Measurements from ENCODE around the gene ALDH7A1.
"Not testable (repeated sequence)": the region's sequence is repeated elsewhere in the genome, so short reads cannot be mapped to it uniquely, and the experiment has no call there.

Gene ALDH7A1

DNA sequence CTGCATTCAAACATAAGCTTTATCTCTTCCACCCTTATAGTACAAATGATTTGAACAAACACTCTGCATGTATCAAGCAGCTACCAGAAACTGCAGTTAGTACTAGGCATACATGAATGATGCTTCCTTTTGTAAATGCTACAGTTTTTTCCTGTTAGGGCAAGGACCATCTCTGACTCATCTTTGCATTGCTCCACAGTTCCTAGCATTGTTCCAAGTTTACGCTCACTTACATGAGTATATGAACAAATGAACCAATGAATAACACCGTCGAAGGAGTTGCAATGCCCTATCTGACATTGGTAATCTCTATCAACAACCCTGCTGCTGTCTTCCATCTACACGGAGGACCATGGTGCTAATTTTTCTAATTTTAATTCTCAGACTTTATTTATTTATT is 2.1 kb upstream of the ALDH7A1 start:
- in situ Hi-C loops (cut with HindIII; ENCODE audit: low sequenced_read_pairs) = loop anchor here (10.0 kb wide), 1 partner anchor 252 kb away; no protein-coding TSS in a partner anchor

DNA sequence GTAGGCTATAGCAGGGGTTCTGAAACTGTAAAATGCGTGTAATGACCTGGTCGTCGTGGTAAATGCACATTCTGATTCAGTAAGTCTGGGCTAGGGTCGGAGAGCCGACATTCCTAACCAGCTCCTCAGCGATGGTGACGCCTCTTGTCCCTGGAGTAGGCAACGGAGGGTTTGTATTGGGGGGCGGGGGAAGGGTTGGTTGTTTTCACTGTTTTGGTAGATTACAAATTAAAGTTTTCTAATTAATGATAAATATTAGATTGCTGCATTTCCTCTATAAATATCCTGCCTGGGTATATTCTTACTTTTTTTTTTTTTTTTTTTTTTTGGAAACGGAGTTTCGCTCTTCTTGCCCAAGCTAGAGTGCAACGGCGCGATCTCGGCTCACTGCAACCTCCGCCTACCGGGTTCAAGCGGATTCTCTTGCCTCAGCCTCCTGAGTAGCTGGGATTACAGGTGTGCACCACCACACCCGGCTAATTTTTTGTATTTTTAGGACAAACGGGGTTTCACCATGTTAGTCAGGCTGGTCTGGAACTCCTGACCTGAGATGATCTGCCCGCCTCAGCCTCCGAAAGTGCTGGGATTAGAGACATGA is 566 bp upstream of the ALDH7A1 start:
- in situ Hi-C loops (cut with HindIII; ENCODE audit: low sequenced_read_pairs) = loop anchor here (10.0 kb wide), 1 partner anchor 251 kb away; no protein-coding TSS in a partner anchor

DNA sequence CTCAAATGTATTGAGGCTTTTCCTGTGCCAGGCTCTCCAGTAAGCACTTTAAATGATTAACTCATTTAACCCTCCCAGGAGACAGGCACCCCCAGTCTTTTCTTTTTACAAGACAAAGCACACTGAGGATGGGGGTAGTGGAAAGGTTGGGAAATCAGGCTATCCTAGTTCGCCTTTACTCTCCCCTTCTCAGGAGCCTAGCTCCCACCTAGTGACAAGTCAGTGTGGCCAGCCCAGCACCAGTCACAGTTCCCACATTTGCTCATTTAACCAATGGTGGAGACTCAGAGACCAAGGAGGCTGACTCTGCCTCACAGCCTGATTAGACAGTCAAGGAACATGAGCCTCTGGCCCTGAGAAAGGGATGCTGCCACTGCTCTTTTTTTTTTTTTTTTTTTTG is 3.5 kb downstream of the ALDH7A1 start:
- in situ Hi-C loops (cut with HindIII; ENCODE audit: low sequenced_read_pairs) = loop anchor here (10.0 kb wide), 1 partner anchor 247 kb away; no protein-coding TSS in a partner anchor

DNA sequence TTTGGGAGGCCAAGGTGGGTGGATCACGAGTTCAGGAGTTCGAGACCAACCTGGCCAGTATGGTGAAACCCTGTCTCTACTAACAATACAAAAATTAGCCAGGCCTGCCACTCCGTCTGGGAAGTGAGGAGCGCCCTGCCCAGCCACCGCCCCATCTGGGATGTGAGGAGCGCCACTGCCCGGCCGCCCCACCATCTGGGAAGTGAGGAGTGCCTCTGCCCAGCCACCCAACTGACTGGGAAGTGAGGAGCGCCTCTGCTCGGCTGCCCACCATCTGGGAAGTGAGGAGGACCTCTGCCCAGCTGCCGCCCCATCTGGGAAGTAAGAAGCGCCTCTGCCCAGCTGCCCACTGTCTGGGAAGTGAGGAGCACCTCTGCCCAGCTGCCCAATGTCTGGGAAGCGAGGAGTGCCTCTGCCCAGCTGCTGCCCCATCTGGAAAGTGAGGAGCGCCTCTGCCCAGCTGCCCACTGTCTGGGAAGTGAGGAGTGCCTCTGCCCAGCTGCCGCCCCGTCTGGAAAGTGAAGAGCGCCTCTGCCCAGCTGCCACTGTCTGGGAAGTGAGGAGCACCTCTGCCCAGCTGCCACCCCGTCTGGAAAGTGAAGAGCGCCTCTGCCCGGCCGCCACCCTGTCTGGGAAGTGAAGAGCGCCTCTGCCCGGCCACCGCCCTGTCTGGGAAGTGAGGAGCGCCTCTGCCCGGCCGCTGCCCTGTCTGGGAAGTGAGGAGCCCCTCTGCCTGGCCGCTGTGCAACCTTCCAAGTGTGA is 5.3 kb downstream of the ALDH7A1 start:
- in situ Hi-C loops (cut with HindIII; ENCODE audit: low sequenced_read_pairs) = loop anchor here (10.0 kb wide), 1 partner anchor 245 kb away; no protein-coding TSS in a partner anchor

DNA sequence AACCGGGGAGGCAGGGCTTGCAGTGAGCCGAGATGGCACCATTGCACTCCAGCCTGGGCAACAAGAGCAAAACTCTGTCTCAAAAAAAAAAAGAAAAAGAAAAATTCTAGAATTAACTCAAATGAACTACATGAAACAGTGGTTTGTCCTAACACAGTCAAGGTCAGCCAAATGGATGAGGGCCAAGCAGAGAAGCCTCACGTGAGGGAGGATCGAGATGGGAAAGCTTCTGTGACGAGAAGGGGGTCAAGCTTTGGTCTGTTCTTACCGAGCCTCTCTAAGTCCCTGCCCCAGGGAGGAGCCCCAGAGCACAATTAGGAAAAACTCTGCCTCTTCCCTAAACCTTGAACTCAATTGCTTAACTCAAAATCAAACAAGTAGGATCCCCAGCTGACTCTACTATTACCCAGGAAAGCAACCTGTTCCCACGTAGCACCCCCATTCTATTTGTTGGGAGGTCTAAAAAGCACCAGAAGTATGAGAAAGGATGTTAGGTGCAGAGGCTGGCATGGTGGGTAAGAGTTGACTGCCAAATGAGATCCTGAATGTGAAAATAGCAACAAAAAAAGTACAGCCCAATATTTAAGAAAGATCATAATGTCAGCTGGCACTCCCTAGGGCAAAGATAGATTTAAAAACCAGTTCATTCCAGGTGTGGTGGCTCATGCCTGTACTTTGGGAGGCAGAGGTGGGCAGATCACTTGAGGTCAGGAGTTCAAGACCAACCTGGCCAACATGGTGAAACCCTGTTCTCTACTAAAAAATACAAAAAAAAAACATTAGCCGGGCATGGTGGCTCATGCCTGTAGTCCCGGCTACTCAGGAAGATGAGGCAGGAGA is 7.2 kb downstream of the ALDH7A1 start:
- in situ Hi-C loops (cut with HindIII; ENCODE audit: low sequenced_read_pairs) = no loop called here

DNA sequence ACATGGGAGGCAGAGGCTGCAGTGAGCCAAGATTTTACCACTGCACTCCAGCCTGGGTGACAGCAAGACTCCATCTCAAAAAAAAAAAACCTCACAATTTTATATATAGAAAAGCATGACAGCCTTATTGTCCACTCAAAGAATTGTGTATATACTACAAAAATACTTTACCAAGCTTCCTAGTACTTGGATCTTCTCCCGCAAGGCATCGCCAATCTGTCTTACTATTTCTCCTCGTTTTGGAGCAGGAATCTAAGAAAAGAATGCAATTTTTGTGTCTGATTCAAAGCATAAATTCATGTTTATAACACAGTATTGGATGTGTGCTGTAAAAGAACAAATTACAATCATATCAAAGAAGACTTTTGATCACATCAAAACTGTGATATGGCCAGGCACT is 11.3 kb downstream of the ALDH7A1 start:
- in situ Hi-C loops (cut with HindIII; ENCODE audit: low sequenced_read_pairs) = no loop called here

DNA sequence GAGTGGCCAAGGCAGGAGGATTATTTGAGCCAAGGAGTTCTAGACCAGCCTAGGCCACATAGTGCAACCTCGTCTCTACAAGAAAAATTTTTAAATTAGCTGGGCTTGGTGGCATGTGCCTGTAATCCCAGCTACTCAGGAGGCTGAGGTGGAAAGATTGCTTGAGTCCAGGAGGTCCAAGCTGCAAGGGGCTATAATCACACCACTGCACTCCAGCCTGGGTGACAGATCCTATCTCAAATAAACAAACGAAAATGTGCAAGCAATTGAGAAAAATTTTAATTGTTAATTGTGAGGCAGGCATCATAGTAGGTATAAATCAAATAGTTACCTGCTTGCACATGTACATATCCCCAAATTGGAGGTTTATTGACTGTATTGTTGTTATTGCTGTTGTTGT is 15.3 kb downstream of the ALDH7A1 start:
- in situ Hi-C loops (cut with HindIII; ENCODE audit: low sequenced_read_pairs) = no loop called here

DNA sequence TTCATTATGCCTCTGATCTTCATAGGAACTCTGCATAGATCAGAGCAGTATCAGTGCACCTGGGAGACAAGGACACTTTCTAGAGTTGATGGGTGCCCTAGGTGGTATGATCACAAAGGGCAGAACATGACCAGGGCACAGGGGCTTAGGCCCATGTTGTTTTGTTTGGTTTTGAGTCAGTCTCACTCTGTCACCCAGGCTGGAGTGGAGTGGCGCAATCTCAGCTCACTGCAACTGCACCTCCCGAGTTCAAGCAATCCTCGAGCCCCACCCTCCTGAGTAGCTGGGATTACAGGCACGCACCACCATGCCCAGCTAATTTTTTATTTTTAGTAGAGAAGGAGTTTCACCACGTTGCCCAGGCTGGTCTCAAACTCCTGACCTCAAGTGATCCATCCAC is 17.6 kb downstream of the ALDH7A1 start:
- in situ Hi-C loops (cut with HindIII; ENCODE audit: low sequenced_read_pairs) = no loop called here

DNA sequence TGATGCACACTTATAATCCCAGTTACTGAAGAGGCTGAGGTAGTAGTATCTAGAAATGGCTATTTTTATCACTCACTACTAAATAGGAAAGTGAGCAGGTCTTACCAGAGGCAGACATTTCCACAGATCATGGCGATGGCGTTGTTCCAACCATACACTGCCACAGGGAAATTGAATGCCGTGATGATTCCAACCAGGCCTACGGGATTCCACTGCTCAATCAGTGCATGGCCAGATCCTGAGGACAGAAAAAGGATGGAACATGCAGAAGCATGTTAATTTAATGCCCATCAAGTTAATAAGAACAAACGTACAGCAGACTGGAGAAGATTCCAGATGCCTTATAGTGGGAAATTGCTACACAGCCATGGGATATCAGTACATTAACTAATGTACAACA is 18.0 kb downstream of the ALDH7A1 start:
- in situ Hi-C loops (cut with HindIII; ENCODE audit: low sequenced_read_pairs) = no loop called here

DNA sequence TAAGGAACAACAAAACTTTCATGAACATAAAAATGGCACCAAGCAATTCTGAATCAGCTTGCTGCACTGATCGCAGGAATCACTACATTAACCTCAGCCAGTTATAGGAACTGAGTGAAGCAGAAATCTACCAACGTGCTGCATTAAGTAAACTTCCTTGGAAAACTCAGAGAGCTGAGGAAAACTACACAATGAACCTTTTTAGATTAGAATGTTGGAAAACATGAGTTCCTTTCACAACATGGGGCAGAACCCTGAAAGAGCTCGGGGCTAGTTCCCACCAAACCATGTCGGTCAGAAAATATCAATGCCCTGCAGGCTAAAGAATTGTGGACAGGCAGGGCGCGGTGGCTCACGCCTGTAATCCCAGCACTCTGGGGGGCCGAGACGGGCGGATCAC is 19.4 kb downstream of the ALDH7A1 start:
- in situ Hi-C loops (cut with HindIII; ENCODE audit: low sequenced_read_pairs) = no loop called here

DNA sequence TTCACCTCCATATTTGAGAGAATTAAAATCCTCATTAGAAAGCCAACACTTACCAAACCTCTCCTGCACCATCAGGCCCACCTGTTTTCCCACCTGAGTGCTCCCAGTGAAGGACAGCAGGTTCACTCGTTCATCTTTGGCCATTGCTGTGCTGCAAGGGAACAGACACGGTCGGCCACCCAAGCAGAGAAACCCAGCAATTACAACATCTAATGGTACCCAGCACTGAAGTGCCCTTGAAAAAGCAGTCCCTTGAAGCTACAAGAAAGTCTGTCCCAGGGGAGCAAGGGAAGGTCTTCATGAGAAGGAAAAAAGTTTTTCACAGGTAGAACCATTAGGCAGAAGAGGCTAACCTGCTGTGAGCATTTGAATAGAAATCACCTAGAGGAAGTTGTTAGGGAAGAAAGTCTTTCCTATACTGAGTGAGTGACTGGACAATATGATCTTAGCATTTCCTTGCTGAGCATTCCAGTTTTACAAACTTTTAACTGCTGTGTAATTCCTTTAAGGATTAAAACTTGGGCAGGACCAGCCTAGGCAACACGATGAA is 26.7 kb downstream of the ALDH7A1 start:
- in situ Hi-C loops (cut with HindIII; ENCODE audit: low sequenced_read_pairs) = no loop called here

DNA sequence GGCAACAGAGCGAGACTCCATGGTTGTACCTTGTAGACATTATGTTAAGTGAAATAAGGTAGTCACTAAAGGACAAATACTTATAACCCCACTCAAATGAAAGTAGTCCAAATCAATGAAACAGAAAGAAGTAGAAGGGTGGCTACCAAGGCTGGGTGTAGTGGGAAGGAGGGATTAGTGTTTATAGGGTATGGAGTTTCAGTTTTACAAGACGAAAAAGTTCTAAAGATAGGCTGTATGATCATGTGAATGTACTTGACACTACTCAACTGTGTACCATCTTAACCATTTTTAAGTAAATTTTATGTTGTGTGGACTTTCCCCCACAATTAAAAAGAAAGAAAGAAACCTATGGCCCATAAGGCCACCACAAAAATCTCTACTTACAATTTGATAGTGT is 32.2 kb downstream of the ALDH7A1 start:
- in situ Hi-C loops (cut with HindIII; ENCODE audit: low sequenced_read_pairs) = no loop called here

DNA sequence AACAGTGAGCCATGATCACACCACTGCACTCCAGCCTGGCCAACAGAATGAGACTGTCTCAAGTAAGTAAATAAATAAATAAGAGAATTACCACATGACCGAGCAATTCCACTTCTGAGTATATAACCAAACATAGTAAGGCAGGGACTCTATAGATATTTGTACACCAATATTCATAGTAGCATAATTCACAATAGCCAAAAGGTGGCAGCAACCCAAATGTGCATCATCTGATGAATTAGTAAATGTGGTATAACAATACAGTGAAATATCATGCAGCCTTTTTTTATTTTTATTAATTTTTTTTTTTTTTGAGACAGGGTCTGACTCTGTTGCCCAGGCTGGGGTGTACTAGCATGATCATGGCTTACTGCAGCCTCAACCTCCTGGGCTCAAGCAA is 33.1 kb downstream of the ALDH7A1 start:
- in situ Hi-C loops (cut with HindIII; ENCODE audit: low sequenced_read_pairs) = no loop called here

DNA sequence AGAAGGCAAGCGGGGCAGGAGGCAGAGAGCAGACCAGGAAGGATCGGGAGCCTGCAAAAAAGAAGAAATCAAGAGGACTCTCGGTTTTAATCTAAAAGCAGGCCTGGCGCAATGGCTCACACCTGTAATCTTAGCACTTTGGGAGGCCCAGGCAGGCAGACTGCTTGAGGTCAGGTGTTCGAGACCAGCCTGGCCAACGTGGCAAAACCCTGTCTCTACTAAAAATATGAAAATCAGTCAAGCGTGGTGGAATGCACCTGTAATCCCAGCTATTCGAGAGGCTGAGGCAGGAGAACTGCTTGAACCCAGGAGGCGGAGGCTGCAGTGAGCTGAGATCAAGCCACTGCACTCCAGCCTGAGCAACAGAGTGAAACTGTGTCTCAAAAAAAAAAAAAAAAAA is 39.9 kb downstream of the ALDH7A1 start:
- in situ Hi-C loops (cut with HindIII; ENCODE audit: low sequenced_read_pairs) = not testable (repeated sequence)

DNA sequence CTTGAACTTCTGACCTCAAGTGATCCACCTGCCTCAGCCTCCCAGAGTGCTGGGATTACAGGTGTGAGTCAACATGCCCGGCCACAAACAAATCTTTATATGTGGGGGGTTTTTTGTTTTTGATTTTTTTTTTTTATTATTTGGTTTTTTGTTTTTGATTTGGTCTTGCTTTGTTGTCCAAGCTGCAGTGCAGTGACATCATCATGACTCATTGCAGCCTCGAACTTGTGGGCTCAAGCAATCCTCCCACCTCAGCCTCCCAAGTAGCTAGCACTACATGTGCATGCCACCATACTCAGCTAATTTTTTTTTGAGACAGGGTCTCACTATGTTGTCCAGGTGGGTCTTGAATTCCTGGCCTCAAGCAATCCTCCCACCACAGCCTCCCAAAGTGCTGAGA is 42.4 kb downstream of the ALDH7A1 start:
- in situ Hi-C loops (cut with HindIII; ENCODE audit: low sequenced_read_pairs) = no loop called here

DNA sequence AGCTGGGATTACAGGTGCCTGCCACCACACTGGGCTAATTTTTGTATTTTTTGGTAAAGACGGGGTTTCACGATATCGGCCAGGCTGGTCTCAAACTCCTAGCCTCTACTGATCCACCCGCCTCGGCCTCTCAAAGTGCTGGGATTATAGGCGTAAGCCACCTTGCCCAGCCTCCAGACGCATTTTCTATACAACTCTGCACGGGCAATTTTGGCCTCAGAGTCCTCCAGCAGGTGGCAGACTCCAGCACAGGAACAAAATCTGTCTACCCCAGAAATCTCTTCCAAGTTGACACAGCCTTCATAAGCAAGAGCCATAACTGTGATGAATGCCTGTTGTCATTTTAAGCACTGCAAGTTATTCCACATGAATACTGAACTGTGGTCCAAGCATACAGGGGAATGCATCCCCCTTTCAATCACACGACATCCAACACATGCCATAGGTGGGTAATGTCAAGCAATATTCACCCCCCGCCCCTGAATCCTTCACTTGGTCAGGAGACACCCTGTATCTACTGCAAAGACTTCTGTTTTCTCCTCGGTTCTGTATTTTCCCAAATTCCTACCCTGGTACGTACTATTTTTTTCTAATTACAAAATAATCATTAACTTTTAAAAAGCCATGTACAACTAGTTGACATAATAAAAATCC is 50.8 kb downstream of the ALDH7A1 start:
- in situ Hi-C loops (cut with HindIII; ENCODE audit: low sequenced_read_pairs) = loop anchor here (5.0 kb wide), 1 partner anchor 192 kb away; no protein-coding TSS in a partner anchor

DNA sequence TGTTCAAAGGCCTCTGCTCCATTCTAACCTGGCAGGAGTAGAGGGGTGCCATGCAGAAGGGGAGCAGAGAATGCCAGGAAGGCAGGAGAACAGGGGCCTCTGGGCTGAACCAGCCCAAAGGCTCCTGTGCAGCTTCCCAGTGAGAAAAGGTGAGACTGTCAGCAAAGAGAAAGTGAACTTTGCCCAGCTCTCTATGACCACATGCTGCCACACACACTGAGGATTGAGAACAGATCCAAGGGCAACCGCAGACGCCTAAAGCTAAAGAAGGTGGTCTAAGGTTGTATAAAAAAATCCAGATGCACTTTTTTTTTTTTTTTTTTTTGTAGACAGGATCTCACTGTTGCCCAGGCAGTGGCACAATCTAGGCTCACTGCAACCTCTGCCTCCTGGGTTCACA is 51.4 kb downstream of the ALDH7A1 start:
- in situ Hi-C loops (cut with HindIII; ENCODE audit: low sequenced_read_pairs) = loop anchor here (5.0 kb wide), 1 partner anchor 191 kb away; no protein-coding TSS in a partner anchor

DNA sequence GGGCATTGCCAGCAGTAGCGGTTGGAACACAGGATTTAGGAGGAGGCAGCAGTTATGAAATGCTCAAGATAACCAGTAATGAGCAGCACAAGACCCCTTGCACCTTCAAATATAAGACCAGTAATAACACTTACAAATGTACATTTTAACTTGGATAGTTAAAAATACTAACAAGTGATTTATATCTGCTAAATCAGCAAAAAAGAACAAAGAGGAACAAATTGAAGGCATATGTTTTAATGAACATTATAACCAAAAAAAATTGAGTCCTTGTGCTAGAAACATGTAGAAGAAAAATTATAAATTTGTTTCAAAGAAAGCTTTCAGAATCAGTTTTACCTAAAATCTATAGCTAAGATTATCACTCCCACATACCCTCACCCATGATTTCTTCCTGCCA is 52.0 kb downstream of the ALDH7A1 start:
- in situ Hi-C loops (cut with HindIII; ENCODE audit: low sequenced_read_pairs) = loop anchor here (5.0 kb wide), 1 partner anchor 191 kb away; no protein-coding TSS in a partner anchor

DNA sequence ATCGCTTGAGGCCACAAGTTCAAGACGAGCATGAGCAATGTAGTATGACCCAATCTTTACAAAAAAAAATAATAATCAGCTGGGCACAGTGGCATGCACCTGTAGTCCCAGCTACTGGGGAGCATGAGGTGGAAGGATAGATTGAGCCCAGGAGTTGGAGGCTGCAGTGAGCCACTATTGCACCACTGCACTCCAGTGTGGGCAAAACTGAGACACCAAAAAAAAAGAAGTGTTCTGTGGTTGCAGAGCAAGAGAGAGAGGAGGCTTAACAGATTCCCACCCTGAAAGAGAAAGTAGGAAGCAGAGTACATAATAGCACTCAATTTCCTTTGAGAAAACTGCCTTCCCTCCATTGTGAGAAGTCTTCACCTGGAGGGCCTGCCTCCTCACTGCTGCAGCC is 52.6 kb downstream of the ALDH7A1 start:
- in situ Hi-C loops (cut with HindIII; ENCODE audit: low sequenced_read_pairs) = loop anchor here (5.0 kb wide), 1 partner anchor 190 kb away; no protein-coding TSS in a partner anchor

DNA sequence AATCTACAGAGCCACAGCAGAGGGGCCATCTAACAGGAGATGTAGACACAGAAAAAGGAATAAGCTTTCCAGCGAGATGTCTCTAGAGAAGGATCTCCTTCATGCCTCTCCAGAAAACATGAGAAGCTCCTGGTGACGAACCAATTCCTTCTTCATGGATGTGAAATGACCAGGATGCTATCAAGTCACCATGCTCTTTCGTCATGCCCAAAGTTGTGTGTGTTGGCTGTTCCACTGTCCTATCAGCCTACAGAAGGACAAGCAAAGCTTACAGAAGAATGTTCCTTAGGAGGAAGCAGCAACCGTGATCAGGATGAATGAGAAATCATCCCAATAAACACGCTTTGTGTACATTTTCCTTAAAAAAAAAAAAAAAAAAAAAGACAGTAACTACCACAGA is 54.4 kb downstream of the ALDH7A1 start:
- in situ Hi-C loops (cut with HindIII; ENCODE audit: low sequenced_read_pairs) = loop anchor here (5.0 kb wide), 1 partner anchor 188 kb away; no protein-coding TSS in a partner anchor

Data from endothelial cell of hepatic sinusoid (primary cell).